GM21515 (cell line): ENCODE results near the gene PNPLA7.
"Not testable (repeated sequence)": the region's sequence is repeated elsewhere in the genome, so short reads cannot be mapped to it uniquely, and the experiment has no call there.

Experiments
- ATAC-seq: cut with Tn5 transposase; IDR thresholded peaks from one replicate; pipeline ENCODE4 v1.9.1; 2021; ENCODE audit not compliant: unreplicated experiment

Gene PNPLA7

GRCh38 chr9:137516144-137516917 lies 33.9 kb downstream of the PNPLA7 start:
- ATAC-seq, result no peak

- ATAC-seq, result no peak
These were observed 34.9 kb downstream of the PNPLA7 start for GRCh38 chr9:137515338-137515724.

- no peak for ATAC-seq
These were observed 35.4 kb downstream of the PNPLA7 start for GRCh38 chr9:137514691-137515337.

- not testable (repeated sequence) for ATAC-seq
These were observed 36.2 kb downstream of the PNPLA7 start for GRCh38 chr9:137513801-137514570.

GRCh38 chr9:137513136-137513535 lies 37.1 kb downstream of the PNPLA7 start:
- not testable (repeated sequence) for ATAC-seq

GRCh38 chr9:137511758-137512463 lies 38.3 kb downstream of the PNPLA7 start:
- ATAC-seq, result no peak

GRCh38 chr9:137511126-137511525 lies 39.1 kb downstream of the PNPLA7 start:
- ATAC-seq, result not testable (repeated sequence)

- ATAC-seq, result no peak
These were observed 41.0 kb downstream of the PNPLA7 start for GRCh38 chr9:137509198-137509597.

- no peak for ATAC-seq
These were observed 43.5 kb downstream of the PNPLA7 start for GRCh38 chr9:137506702-137507171.

GRCh38 chr9:137506274-137506673 lies 43.9 kb downstream of the PNPLA7 start:
- ATAC-seq, result no peak

GRCh38 chr9:137505421-137506140 lies 44.6 kb downstream of the PNPLA7 start:
- ATAC-seq, result no peak

- no peak for ATAC-seq
These were observed 45.8 kb downstream of the PNPLA7 start for GRCh38 chr9:137504432-137504777.

GRCh38 chr9:137502008-137502911 lies 47.9 kb downstream of the PNPLA7 start:
- no peak for ATAC-seq

- no peak for ATAC-seq
These were observed 48.7 kb downstream of the PNPLA7 start for GRCh38 chr9:137501457-137501856.

- no peak for ATAC-seq
These were observed 49.4 kb downstream of the PNPLA7 start for GRCh38 chr9:137500666-137501397.

GRCh38 chr9:137499858-137500661 lies 50.1 kb downstream of the PNPLA7 start:
- no peak for ATAC-seq

- ATAC-seq, result no peak
These were observed 50.8 kb downstream of the PNPLA7 start for GRCh38 chr9:137499416-137499815.

- no peak for ATAC-seq
These were observed 51.5 kb downstream of the PNPLA7 start for GRCh38 chr9:137498720-137499150.
